ENCODE results near the gene RASAL2.

Gene RASAL2

GRCh38 chr1:178412400-178412770, 318.5 kb downstream of the RASAL2 start:
- no peak for TF ChIP-seq ZFX (IDR thresholded peaks at IDR 0.05; ENCODE audit: borderline replicate concordance)
- TF ChIP-seq CTCF (IDR thresholded peaks at IDR 0.05), result no peak
- no peak overlapping the region for H3K27ac ChIP-seq

GRCh38 chr1:178417858-178418257, 324.0 kb downstream of the RASAL2 start:
- no peak overlapping the region for H3K27ac ChIP-seq
- no peak for TF ChIP-seq CTCF (IDR thresholded peaks at IDR 0.05)
- no peak for TF ChIP-seq ZFX (IDR thresholded peaks at IDR 0.05; ENCODE audit: borderline replicate concordance)

GRCh38 chr1:178418284-178418955, 324.5 kb downstream of the RASAL2 start:
- H3K27ac ChIP-seq, result no peak overlapping the region
- TF ChIP-seq CTCF (IDR thresholded peaks at IDR 0.05), result no peak
- TF ChIP-seq ZFX (IDR thresholded peaks at IDR 0.05; ENCODE audit: borderline replicate concordance), result no peak

- no peak overlapping the region for H3K27ac ChIP-seq
- TF ChIP-seq CTCF (IDR thresholded peaks at IDR 0.05) (no peak), ZFX (IDR thresholded peaks at IDR 0.05; ENCODE audit: borderline replicate concordance) (no peak)
Observed at GRCh38 chr1:178434360-178434759, 340.5 kb downstream of the RASAL2 start.

GRCh38 chr1:178434899-178435435, 341.1 kb downstream of the RASAL2 start:
- no peak overlapping the region for H3K27ac ChIP-seq
- TF ChIP-seq ZFX (IDR thresholded peaks at IDR 0.05; ENCODE audit: borderline replicate concordance), result no peak
- TF ChIP-seq CTCF (IDR thresholded peaks at IDR 0.05), result no peak

GRCh38 chr1:178436899-178437298, 343.0 kb downstream of the RASAL2 start:
- H3K27ac ChIP-seq, result no peak overlapping the region
- TF ChIP-seq ZFX (IDR thresholded peaks at IDR 0.05; ENCODE audit: borderline replicate concordance) (no peak), CTCF (IDR thresholded peaks at IDR 0.05) (no peak)

GRCh38 chr1:178438432-178438831, 344.5 kb downstream of the RASAL2 start:
- no peak overlapping the region for H3K27ac ChIP-seq
- TF ChIP-seq ZFX (IDR thresholded peaks at IDR 0.05; ENCODE audit: borderline replicate concordance) (no peak), CTCF (IDR thresholded peaks at IDR 0.05) (no peak)

Measured in 22Rv1 (cell line).